Progenitor cell of endocrine pancreas (in vitro differentiated cells): ENCODE data around the gene TPPP. TPM values are rescaled to one million over a fixed set of nuclear protein-coding genes. Genes with fewer than 3 reads are reported as not detected.

Source experiments
- DNase-seq: peaks from one replicate; pipeline ENCODE4 v3.0.0; 2021; ENCODE audit warnings: low spot score; ENCODE audit not compliant: unreplicated experiment
- H3K27ac Mint-ChIP-seq: 2 replicates; pipeline ENCODE4 v1.8.0; 2021; ENCODE audit warnings: mild to moderate bottlenecking, moderate library complexity, mixed read lengths
- H3K27me3 Mint-ChIP-seq: 2 replicates; pipeline ENCODE4 v1.8.0; 2021; ENCODE audit warnings: mixed read lengths
- H3K36me3 Mint-ChIP-seq: 2 replicates; pipeline ENCODE4 v1.8.0; 2022; ENCODE audit warnings: mixed read lengths; ENCODE audit not compliant: insufficient read depth
- H3K4me1 Mint-ChIP-seq: 2 replicates; pipeline ENCODE4 v1.8.0; 2021; ENCODE audit warnings: low read depth, mixed read lengths
- H3K4me3 Mint-ChIP-seq: 2 replicates; pipeline ENCODE4 v1.8.0; 2021; ENCODE audit warnings: low read depth, mild to moderate bottlenecking, moderate library complexity, mixed read lengths
- H3K9me3 Mint-ChIP-seq: 2 replicates; pipeline ENCODE4 v1.8.0; 2021; ENCODE audit warnings: low read depth, mixed read lengths
- total RNA-seq: library from RNA; stranded (reverse); gene quantifications from 2 replicates; pipeline ENCODE4 v1.2.1, GENCODE V29; 2021
- TF ChIP-seq, protein P1 (sequence below): fragments of 200-600 bp; sonication (generic); IDR thresholded peaks from one replicate; pipeline ENCODE4 v1.5.0; 2021; ENCODE audit warnings: antibody characterized with exemption, mild to moderate bottlenecking; ENCODE audit not compliant: unreplicated experiment

The TPPP gene
- total RNA-seq, 1 donor from 2014 or later, result 2.9 TPM

- no peak overlapping the region for H3K27ac Mint-ChIP-seq
- peaks cover 44% of the 10 kb centered on the region for H3K36me3 Mint-ChIP-seq
- H3K4me3 Mint-ChIP-seq, result no peak overlapping the region
Measured at GRCh38 chr5:660491-661030, 32.6 kb downstream of the TPPP start.

GRCh38 chr5:659496-660263, 33.5 kb downstream of the TPPP start:
- Mint-ChIP-seq H3K4me3 (no peak overlapping the region), H3K36me3 (peaks cover 47% of the 10 kb centered on the region), H3K9me3 (no peaks in the 10 kb centered on the region), H3K27me3 (no peaks in the 10 kb centered on the region), H3K4me1 (no peaks in the 10 kb centered on the region), H3K27ac (no peak overlapping the region)
- TF ChIP-seq, protein P1, sequence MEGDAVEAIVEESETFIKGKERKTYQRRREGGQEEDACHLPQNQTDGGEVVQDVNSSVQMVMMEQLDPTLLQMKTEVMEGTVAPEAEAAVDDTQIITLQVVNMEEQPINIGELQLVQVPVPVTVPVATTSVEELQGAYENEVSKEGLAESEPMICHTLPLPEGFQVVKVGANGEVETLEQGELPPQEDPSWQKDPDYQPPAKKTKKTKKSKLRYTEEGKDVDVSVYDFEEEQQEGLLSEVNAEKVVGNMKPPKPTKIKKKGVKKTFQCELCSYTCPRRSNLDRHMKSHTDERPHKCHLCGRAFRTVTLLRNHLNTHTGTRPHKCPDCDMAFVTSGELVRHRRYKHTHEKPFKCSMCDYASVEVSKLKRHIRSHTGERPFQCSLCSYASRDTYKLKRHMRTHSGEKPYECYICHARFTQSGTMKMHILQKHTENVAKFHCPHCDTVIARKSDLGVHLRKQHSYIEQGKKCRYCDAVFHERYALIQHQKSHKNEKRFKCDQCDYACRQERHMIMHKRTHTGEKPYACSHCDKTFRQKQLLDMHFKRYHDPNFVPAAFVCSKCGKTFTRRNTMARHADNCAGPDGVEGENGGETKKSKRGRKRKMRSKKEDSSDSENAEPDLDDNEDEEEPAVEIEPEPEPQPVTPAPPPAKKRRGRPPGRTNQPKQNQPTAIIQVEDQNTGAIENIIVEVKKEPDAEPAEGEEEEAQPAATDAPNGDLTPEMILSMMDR, result no peak
- no peak for DNase-seq

More at GRCh38 chr5:660491-661030, 32.6 kb downstream of the TPPP start:
- TF ChIP-seq, protein P1, result no peak
- no peaks in the 10 kb centered on the region for H3K9me3 Mint-ChIP-seq
- H3K27me3 Mint-ChIP-seq, result no peaks in the 10 kb centered on the region
- H3K4me1 Mint-ChIP-seq, result no peaks in the 10 kb centered on the region
- DNase-seq, result no peak

DNA sequence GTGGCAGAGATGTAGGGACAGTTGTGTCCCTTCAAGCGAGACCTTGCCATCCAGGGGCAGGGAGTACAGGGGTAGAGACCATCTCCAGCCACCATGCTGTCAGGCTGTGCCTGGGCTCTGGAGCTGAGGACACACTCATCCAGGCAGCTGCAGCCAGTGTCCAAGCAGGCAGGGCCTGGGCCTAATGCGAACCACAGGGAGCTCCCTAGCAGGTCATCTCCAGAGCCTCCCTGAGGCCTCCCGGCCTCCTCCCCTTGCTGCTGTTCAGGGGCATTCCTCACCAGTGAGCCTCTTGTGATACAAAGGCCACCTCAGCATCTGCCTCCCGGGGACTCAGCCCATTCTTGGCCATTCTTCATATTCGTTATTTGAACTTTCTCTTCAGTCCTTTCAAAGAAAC, 35.0 kb downstream of the TPPP start:
- DNase-seq, result no peak
- Mint-ChIP-seq H3K4me1 (no peaks in the 10 kb centered on the region), H3K4me3 (no peak overlapping the region), H3K9me3 (peaks cover 6% of the 10 kb centered on the region), H3K27ac (no peak overlapping the region), H3K27me3 (no peaks in the 10 kb centered on the region), H3K36me3 (peaks cover 54% of the 10 kb centered on the region)
- TF ChIP-seq, protein P1, result no peak

DNA sequence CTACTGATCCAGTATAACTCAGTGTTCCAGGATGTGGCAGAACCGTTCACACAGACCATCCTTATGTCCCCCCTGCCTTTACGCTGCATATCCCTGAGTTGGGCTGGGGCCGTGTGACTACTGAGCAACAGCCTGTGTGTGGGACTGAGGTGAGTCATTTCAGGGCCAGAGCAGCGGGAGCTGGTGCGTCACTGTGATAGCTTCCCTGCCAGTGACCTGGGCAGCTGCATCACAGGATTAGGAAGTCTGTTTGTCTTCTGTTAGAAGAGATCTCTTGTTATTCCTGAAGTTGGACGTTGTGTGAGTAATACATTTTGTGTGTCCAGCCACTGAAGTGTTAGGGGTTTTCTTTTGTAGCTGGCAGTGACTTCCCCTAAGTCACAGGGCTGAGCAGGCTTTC, 35.6 kb downstream of the TPPP start:
- Mint-ChIP-seq H3K4me3 (no peak overlapping the region), H3K27ac (no peak overlapping the region), H3K4me1 (no peaks in the 10 kb centered on the region), H3K36me3 (peaks cover 54% of the 10 kb centered on the region), H3K27me3 (no peaks in the 10 kb centered on the region), H3K9me3 (peaks cover 6% of the 10 kb centered on the region)
- DNase-seq, result no peak
- TF ChIP-seq, protein P1, result no peak

GRCh38 chr5:655406-655805, 37.7 kb downstream of the TPPP start:
- TF ChIP-seq, protein P1, result no peak
- Mint-ChIP-seq H3K4me3 (no peak overlapping the region), H3K27me3 (no peaks in the 10 kb centered on the region), H3K9me3 (peaks cover 6% of the 10 kb centered on the region), H3K4me1 (no peaks in the 10 kb centered on the region), H3K36me3 (peaks cover 47% of the 10 kb centered on the region), H3K27ac (no peak overlapping the region)
- no peak for DNase-seq
